ENCODE data around the gene ZNF200. TPM values are rescaled to one million over a fixed set of nuclear protein-coding genes. Genes with fewer than 3 reads are reported as not detected.
A peak's percentile ranks its signal among the peaks of the same experiment; 100 is the strongest.

Gene ZNF200
- total and polyA plus RNA-seq, 10 donors, result 4.2 to 24.4 (median 15.1) TPM

DNA sequence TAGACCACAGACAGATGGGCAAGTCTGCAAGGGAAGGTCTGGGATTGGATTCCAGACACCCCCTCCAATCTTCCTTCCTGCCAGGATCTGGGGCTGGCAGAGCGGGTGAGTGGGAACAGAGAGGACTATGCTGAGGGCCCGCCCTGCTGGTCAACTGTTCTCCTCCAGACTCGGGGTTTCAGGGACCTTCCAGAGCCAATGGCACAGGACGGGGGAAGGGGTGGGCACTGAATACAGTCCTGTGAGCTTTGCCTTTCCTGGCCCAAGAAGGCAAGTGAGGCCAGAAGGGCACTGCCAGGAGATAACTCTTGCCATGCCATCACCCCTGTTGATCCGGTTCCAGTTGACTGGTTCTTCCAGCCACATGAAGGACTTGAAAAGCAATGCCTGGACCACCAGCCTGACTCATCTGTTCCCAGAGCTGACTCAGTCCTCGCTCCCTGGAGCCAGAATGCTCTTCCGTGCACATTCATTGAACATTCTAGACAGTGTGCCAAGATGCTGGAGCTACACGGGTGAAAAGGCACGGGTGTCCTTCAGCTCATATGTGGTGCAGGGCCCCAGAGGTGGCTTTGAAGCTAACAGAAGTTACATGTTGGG, 22.0 kb upstream of the ZNF200 start:
- 77 to 83% (median 79%) methylated on average over 9 of the region's 9 CpGs for WGBS, 5 donors
- TF ChIP-seq POLR2A (IDR thresholded peaks at IDR 0.05) (no peak), POLR2AphosphoS5 (IDR thresholded peaks at IDR 0.05) (no peak)
- TF ChIP-seq, protein P1, sequence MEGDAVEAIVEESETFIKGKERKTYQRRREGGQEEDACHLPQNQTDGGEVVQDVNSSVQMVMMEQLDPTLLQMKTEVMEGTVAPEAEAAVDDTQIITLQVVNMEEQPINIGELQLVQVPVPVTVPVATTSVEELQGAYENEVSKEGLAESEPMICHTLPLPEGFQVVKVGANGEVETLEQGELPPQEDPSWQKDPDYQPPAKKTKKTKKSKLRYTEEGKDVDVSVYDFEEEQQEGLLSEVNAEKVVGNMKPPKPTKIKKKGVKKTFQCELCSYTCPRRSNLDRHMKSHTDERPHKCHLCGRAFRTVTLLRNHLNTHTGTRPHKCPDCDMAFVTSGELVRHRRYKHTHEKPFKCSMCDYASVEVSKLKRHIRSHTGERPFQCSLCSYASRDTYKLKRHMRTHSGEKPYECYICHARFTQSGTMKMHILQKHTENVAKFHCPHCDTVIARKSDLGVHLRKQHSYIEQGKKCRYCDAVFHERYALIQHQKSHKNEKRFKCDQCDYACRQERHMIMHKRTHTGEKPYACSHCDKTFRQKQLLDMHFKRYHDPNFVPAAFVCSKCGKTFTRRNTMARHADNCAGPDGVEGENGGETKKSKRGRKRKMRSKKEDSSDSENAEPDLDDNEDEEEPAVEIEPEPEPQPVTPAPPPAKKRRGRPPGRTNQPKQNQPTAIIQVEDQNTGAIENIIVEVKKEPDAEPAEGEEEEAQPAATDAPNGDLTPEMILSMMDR (IDR thresholded peaks at IDR 0.05 in 8 of 11, conservative IDR thresholded peaks at IDR 0.05 in 3 of 11), result no peak
- no peak for DNase-seq
- H3K27me3 ChIP-seq (replicated peaks in 1 of 7), result peaks cover 0 to 36% (median 0%) of the 10 kb centered on the region in 7 donors
- no peaks in the 10 kb centered on the region for H3K9me3 ChIP-seq
- H3K36me3 ChIP-seq, result peaks cover 0 to 30% (median 0%) of the 10 kb centered on the region in 6 donors
- peaks cover 0 to 70% (median 0%) of the 10 kb centered on the region in 6 donors for H3K4me1 ChIP-seq
- intact Hi-C loops (cut with DNase I; ENCODE audit: low total_unique reads), result no loop called here
- H3K27ac ChIP-seq, result peak overlapping the region in 7 of 8 donors; percentile 71 to 96 (median 86)
- peak overlapping the region in 3 of 8 donors; percentile 42 to 60 (median 48) for H3K4me3 ChIP-seq

DNA sequence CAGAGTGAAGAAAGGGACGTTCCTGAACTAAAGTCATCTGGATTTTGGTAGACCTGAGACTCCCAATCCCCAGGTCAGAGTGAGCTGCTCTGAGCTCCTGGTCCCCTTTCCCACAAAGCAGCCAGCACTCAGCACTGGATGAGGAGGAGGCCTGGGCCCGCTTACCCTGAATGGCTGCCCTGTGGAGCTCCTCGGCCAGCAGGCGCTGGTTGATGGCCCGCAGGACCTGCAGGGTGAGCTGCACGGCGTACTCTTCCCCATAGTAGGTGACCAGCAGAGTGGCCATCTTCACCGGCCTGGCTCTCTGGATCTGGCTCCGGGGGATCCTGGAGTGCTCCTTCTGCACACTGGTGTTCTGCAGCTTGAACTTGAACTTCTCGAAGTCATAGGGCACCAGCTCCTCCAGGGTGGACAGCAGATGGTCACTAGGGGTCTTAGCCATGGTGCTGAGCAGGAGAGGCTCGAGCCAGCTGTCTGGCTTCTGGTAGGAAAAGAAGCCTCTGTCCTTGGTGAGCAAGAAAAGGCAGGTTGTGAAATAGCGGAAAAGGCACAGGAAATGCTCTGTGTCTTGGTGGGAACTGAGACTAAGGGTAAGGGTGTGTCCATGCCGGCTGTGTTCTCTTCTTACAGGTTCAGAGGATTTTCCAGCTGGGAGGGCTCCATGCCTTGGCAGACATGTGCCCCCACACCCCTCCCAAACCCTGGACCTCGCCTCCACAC, 21.3 kb upstream of the ZNF200 start, which contains the start of gene MEFV:
Gene MEFV, minus strand, starts transcription at position 488 of the 720 bp plus-strand sequence. Its CDS starts 46 bp downstream, at position 442.
- no peak for DNase-seq
- Histone ChIP-seq H3K4me3 (peak within 1 kb of the TSS in 6 of 8 donors; percentile 10 to 60 (median 36)), H3K27ac (peak within 1 kb of the TSS in 7 of 8 donors; percentile 71 to 96 (median 86)), H3K9me3 (no peaks in the 10 kb centered on the region), H3K4me1 (peaks cover 0 to 70% (median 0%) of the 10 kb centered on the region in 6 donors), H3K27me3 (replicated peaks in 1 of 7) (peaks cover 0 to 36% (median 0%) of the 10 kb centered on the region in 7 donors), H3K36me3 (peaks cover 0 to 36% (median 0%) of the 10 kb centered on the region in 6 donors)
- TF ChIP-seq POLR2A (IDR thresholded peaks at IDR 0.05), result no peak
- TF ChIP-seq POLR2AphosphoS5 (IDR thresholded peaks at IDR 0.05), result peak in 1 of 3 donors; percentile 64
- 56 to 80% (median 70%) methylated on average over 9 to 14 of the region's 14 CpGs for WGBS, 5 donors
- intact Hi-C loops (cut with DNase I; ENCODE audit: low total_unique reads), result no loop called here

DNA sequence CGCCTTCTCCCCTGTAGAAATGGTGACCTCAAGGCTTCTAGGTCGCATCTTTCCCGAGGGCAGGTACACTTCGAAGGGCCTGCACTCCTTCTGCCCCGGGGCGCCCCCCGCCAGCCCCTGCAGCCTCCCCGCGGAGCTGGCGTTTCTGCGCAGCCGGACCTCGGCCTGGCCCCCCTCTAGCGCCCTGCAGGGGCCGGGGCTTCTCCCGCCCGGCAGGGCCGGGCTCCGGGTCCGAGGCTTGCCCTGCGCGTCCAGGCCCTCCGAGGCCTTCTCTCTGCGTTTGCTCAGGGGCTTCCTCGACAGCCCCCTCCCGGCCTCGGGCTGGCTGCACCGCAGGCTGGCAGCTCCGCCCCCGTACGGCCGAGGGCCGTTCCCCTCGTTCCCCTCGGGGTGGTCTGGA, 19.4 kb upstream of the ZNF200 start:
- DNase-seq, result no peak
- intact Hi-C loops (cut with DNase I; ENCODE audit: low total_unique reads), result no loop called here
- Histone ChIP-seq H3K27me3 (replicated peaks in 1 of 7) (peaks cover 0 to 36% (median 0%) of the 10 kb centered on the region in 7 donors), H3K4me3 (peak overlapping the region in 3 of 8 donors; percentile 42 to 60 (median 48)), H3K27ac (no peak overlapping the region), H3K36me3 (peaks cover 0 to 56% (median 0%) of the 10 kb centered on the region in 6 donors), H3K4me1 (peaks cover 0 to 58% (median 0%) of the 10 kb centered on the region in 6 donors), H3K9me3 (no peaks in the 10 kb centered on the region)
- no peak for TF ChIP-seq POLR2AphosphoS5 (IDR thresholded peaks at IDR 0.05)
- TF ChIP-seq POLR2A (IDR thresholded peaks at IDR 0.05), result no peak
- TF ChIP-seq, protein P1 (IDR thresholded peaks at IDR 0.05 in 8 of 11, conservative IDR thresholded peaks at IDR 0.05 in 3 of 11), result no peak
- 50 to 64% (median 52%) methylated on average over 29 to 35 of the region's 35 CpGs for WGBS, 5 donors

DNA sequence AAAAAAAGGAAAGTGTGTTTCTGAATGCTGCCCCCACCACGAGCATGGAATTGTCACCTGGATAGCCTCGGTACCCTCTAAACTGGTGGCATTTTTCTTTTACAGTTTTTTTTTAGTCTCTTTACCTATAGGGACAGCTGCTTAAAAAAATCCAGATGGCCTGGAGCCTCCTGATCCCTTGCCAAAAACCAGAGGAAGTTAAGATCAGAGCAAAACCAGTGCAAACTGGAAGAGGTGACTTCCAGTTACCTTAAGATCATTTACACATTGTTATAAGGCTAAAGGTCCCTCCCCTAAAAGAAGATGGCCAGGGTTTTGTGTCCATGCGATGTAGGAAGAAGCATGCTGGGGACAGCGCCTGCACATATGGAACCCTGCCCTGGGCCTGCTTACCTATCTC, 18.0 kb upstream of the ZNF200 start:
- H3K4me1 ChIP-seq, result peaks cover 0 to 50% (median 0%) of the 10 kb centered on the region in 6 donors
- WGBS, 5 donors, result 76 to 92% (median 83%) methylated on average over 4 of the region's 4 CpGs
- no peak for DNase-seq
- H3K27ac ChIP-seq, result peak overlapping the region in 1 of 8 donors; percentile 13
- H3K4me3 ChIP-seq, result peak overlapping the region in 2 of 8 donors; percentile 17 to 48
- peaks cover 0 to 70% (median 0%) of the 10 kb centered on the region in 6 donors for H3K36me3 ChIP-seq
- intact Hi-C loops (cut with DNase I; ENCODE audit: low total_unique reads), result no loop called here
- H3K27me3 ChIP-seq (replicated peaks in 1 of 7), result peaks cover 0 to 30% (median 0%) of the 10 kb centered on the region in 7 donors
- TF ChIP-seq POLR2AphosphoS5 (IDR thresholded peaks at IDR 0.05), result no peak
- TF ChIP-seq, protein P1 (IDR thresholded peaks at IDR 0.05 in 8 of 11, conservative IDR thresholded peaks at IDR 0.05 in 3 of 11), result no peak
- TF ChIP-seq POLR2A (IDR thresholded peaks at IDR 0.05), result no peak
- H3K9me3 ChIP-seq, result no peaks in the 10 kb centered on the region
